Vagina (tissue), 2 donors: ENCODE measurements around the gene CHD9NB.

Experiments used
- POLR2A ChIP-seq, 2 donors: fragments of 450-650 bp; IDR thresholded peaks; one replicate each; pipeline ENCODE4 v1.6.1; 2017; ENCODE audit warnings: antibody characterized with exemption in 2 of 2, mild to moderate bottlenecking in 2 of 2, moderate library complexity in 2 of 2
- TF ChIP-seq, protein P1 (sequence below), 3 experiments: fragments of 450-650 bp in 2 of 3; fragments of 200-600 bp in 1 of 3; sonication (generic) in 1 of 3; IDR thresholded peaks; one replicate each; pipeline ENCODE4 v1.5.1; 2017 to 2019; ENCODE audit warnings: antibody characterized with exemption in 3 of 3, mild to moderate bottlenecking in 2 of 3, moderate library complexity in 2 of 3

DNA sequence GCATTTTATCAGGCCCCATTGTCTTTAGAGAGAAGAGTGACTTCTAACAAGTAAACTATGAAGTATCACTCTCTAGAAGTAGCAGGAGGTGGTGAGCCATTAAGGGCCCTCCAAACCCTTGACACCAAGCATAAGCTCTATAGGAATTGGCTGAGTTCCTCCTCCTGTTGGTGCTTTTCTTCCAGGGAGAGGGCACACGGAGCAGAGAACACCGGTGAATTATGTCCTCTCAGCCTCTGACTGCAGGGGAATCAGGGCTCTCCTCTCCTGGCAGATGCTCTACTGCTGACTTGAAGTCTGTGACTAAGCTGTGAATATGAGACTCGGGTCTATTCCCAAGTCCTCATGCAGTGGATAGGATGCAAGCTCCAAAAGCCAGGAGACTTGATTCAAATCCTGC lies 34.4 kb upstream of the CHD9NB start:
- TF ChIP-seq POLR2A (IDR thresholded peaks at IDR 0.05) = no peak
- TF ChIP-seq, protein P1, sequence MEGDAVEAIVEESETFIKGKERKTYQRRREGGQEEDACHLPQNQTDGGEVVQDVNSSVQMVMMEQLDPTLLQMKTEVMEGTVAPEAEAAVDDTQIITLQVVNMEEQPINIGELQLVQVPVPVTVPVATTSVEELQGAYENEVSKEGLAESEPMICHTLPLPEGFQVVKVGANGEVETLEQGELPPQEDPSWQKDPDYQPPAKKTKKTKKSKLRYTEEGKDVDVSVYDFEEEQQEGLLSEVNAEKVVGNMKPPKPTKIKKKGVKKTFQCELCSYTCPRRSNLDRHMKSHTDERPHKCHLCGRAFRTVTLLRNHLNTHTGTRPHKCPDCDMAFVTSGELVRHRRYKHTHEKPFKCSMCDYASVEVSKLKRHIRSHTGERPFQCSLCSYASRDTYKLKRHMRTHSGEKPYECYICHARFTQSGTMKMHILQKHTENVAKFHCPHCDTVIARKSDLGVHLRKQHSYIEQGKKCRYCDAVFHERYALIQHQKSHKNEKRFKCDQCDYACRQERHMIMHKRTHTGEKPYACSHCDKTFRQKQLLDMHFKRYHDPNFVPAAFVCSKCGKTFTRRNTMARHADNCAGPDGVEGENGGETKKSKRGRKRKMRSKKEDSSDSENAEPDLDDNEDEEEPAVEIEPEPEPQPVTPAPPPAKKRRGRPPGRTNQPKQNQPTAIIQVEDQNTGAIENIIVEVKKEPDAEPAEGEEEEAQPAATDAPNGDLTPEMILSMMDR (IDR thresholded peaks at IDR 0.05) = no peak
